Rectal smooth muscle tissue (tissue), 1 donor: ENCODE data around the gene CT45A9.
"Not testable (repeated sequence)": the region's sequence is repeated elsewhere in the genome, so short reads cannot be mapped to it uniquely, and the experiment has no call there.

Experiments used
- H3K27ac ChIP-seq: one replicate; pipeline ENCODE4 v1.7.0; 2013; ENCODE audit warnings: low read depth, low read length, inconsistent platforms
- H3K27me3 ChIP-seq: one replicate; pipeline ENCODE4 v1.7.0; 2013; ENCODE audit warnings: low read length; ENCODE audit not compliant: control insufficient read depth, insufficient read depth
- H3K36me3 ChIP-seq: one replicate; pipeline ENCODE4 v1.7.0; 2013; ENCODE audit warnings: low read length; ENCODE audit not compliant: control insufficient read depth, insufficient read depth
- H3K4me1 ChIP-seq: one replicate; pipeline ENCODE4 v1.7.0; 2013; ENCODE audit warnings: low read length; ENCODE audit not compliant: control insufficient read depth, insufficient read depth
- H3K4me3 ChIP-seq: one replicate; pipeline ENCODE4 v1.7.0; 2013; ENCODE audit warnings: low read length
- H3K9ac ChIP-seq: one replicate; pipeline ENCODE4 v1.7.0; 2013; ENCODE audit warnings: low read length

Gene CT45A9, protein sequence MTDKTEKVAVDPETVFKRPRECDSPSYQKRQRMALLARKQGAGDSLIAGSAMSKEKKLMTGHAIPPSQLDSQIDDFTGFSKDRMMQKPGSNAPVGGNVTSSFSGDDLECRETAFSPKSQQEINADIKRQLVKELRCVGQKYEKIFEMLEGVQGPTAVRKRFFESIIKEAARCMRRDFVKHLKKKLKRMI

DNA sequence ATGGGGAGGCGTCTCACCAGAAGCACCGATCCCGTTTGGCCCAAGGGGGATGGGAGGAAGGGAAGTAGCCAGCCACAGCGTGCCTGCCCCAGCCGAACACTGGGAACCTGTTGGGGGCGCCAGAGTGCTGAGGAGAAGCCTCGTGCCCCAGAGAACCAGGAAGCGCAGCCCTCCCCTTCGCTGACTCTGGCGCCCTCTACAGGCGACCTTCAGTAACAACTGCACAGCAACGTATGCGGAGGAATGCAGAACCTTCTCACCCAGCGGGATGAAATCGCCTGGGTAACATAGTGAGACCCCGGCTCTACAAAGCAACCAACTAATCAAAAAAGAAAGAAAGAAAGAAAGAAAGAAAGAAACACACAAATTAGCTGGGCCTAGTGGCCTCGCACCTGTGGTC lies at the start of gene CT45A9:
CT45A9 (minus strand) TSS at position 101 of the 400 bp plus-strand sequence. CDS start 3,751 bp downstream, outside the sequence.
- not testable (repeated sequence) for H3K27me3 ChIP-seq, H3K27ac ChIP-seq, H3K4me3 ChIP-seq, H3K9ac ChIP-seq, H3K4me1 ChIP-seq, H3K36me3 ChIP-seq

DNA sequence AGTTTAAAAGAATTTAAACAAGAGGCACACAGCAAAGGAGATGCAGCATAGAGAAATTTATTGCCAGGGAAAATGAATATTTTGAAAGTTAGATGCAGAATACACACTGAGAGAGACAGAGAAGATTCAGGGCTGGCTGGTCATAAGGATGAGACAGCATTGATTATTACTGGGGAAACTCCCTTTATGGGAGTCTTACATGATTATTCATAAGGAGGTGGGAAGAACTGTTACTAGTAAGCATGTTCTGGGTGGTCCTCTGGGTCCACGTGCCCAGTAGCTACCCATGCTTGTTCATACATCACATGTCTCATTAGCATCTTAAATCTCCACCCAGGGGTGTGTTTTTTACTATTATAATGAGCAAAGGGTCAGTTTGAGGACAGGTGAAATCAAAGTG lies 48.9 kb upstream of the CT45A9 start:
- not testable (repeated sequence) for H3K4me3 ChIP-seq, H3K9ac ChIP-seq, H3K27ac ChIP-seq, H3K4me1 ChIP-seq, H3K27me3 ChIP-seq, H3K36me3 ChIP-seq

DNA sequence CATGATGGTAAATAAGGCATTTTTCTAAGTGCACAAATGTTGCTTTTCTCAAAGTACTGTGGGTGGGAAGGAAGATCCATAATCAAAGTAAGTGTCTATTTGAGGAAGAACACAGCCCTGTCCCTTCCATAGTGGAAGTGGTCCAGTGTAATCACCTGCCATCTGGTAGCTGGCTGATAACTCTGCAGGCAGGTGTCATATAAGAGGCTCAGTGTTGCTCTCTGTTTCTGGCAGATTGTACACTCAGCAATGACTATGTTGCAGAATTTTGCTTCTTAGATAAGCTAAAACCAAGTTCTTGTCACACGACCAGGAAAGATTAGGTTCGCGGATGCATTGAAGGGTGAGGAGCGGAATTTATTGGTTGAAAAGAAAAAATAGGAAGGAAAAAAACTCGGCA lies 42.8 kb upstream of the CT45A9 start:
- Histone ChIP-seq H3K4me1 (no peaks in the 10 kb centered on the region), H3K27me3 (no peaks in the 10 kb centered on the region), H3K36me3 (no peaks in the 10 kb centered on the region), H3K9ac (no peak overlapping the region), H3K4me3 (no peak overlapping the region), H3K27ac (no peak overlapping the region)

DNA sequence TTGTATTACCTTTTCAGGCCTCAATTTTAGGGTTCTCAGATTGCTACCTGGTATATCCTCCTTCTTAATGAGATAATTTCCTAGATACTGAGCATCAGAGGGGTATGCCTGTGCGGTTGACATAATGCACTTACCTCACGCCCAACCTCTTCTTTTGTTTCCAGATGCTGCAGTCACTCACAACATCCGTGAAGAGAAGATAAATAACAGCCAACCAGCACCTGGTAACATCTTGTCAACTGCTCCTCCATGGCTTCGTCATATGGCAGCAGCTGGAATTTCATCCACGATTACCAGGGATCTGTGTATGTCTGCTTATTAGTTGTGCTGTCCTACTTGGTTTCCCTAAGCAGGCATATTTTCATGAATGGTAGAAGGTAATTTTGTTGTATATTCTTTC lies 38.6 kb upstream of the CT45A9 start:
- Histone ChIP-seq H3K36me3 (no peaks in the 10 kb centered on the region), H3K27ac (no peak overlapping the region), H3K9ac (no peak overlapping the region), H3K27me3 (no peaks in the 10 kb centered on the region), H3K4me3 (no peak overlapping the region), H3K4me1 (no peaks in the 10 kb centered on the region)

DNA sequence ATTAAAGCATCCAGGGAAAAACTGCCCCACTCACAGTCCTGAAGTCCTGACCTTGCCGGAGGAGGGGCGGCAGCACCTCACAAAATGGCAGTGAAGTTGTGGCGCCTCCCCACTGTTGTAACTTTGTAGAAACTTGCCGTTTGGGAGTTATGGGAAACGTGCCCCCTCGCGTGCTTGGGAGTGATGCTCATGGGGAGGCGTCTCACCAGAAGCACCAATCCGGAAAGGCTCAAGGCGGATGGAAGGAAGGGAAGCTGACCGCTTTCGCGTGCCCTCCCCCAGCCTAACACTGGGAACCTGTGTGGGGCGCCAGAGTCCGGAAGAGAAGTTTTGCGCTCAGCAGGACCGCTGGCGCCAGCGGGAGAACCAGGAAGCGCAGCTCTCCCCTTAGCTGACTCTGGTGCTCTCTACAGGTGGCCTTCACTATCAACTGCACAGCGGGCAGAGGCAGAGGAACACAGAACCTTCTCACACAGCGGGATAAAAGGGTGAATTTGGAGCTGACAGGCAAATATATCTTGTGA lies 21.7 kb upstream of the CT45A9 start, which contains the start of the genes CT45A10 and SAGE1:
CT45A10 (minus strand) TSS at position 151 of the 524 bp plus-strand sequence. CDS start 8,100 bp downstream, outside the sequence.
SAGE1 (plus strand) TSS at position 423 of the 524 bp plus-strand sequence. CDS start 2,527 bp downstream, outside the sequence.
- no peaks in the 10 kb centered on the region for H3K4me1 ChIP-seq

DNA sequence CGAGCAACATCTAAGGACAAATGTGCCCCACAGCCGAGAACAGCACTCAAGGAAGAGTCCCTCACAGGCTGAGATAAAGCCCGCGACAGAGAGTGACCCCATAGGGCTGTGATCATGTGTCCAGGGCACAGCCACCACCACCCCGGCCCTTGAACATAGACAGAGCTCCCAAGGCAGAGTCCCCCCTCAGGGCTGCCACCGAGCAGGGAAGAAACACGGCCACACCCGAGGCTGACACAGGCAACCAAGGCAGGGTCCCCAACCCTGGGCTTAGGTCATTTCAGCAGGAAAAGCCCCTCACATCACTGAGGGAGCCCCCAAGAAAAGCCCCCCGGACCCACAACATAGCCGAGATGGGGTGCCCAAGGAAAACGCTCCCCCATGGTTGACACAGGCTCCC lies 21.2 kb upstream of the CT45A9 start:
- no peaks in the 10 kb centered on the region for H3K27me3 ChIP-seq
- H3K36me3 ChIP-seq: no peaks in the 10 kb centered on the region
- H3K4me3 ChIP-seq: no peak overlapping the region
- H3K9ac ChIP-seq: no peak overlapping the region
- H3K27ac ChIP-seq: no peak overlapping the region
- no peaks in the 10 kb centered on the region for H3K4me1 ChIP-seq

More for the DNA sequence above, 21.7 kb upstream of the CT45A9 start, which contains the start of the genes CT45A10 and SAGE1:
- Histone ChIP-seq H3K27ac (no peak within 1 kb of the TSS), H3K27me3 (no peaks in the 10 kb centered on the region), H3K36me3 (no peaks in the 10 kb centered on the region), H3K4me3 (no peak within 1 kb of the TSS), H3K9ac (no peak within 1 kb of the TSS)

DNA sequence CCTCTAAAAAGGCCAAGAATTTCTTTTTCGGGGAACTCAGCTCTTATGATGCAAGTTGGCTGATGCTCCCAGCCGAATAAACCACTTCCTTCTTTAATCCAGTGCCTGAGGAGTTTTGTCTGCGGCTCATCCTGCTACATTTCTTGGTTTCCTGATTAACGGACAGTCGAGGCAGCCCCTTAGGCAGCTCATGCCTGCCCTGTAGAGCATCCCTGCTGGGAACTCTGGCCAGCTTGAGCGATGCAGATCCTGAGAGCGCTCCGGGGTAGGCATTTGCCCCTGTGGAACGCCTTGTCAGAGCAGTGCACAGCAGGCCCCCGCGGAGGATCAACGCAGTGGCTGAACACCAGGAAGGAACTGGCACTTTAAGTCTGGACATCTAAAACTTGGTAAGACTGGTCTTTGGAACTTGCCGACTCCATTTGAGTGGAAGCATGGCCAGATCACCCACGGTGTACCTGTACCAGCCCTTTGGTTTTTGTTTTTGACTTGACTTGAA lies 18.5 kb upstream of the CT45A9 start:
- H3K27me3 ChIP-seq: no peaks in the 10 kb centered on the region
- no peak overlapping the region for H3K9ac ChIP-seq
- no peak overlapping the region for H3K4me3 ChIP-seq
- H3K36me3 ChIP-seq: no peaks in the 10 kb centered on the region
- no peak overlapping the region for H3K27ac ChIP-seq
- H3K4me1 ChIP-seq: no peaks in the 10 kb centered on the region

DNA sequence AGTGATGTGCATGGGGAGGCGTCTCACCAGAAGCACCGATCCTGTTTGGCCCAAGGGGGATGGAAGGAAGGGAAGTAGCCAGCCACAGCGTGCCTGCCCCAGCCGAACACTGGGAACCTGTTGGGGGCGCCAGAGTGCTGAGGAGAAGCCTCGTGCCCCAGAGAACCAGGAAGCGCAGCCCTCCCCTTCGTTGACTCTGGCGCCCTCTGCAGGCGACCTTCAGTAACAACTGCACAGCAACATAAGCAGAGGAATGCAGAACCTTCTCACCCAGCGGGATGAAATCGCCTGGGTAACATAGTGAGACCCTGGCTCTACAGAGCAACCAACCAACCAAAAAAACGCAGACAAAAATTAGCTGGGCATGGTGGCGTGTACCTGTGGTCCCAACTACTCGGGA lies 17.4 kb upstream of the CT45A9 start:
- not testable (repeated sequence) for H3K36me3 ChIP-seq, H3K4me1 ChIP-seq, H3K4me3 ChIP-seq, H3K27ac ChIP-seq, H3K9ac ChIP-seq, H3K27me3 ChIP-seq

DNA sequence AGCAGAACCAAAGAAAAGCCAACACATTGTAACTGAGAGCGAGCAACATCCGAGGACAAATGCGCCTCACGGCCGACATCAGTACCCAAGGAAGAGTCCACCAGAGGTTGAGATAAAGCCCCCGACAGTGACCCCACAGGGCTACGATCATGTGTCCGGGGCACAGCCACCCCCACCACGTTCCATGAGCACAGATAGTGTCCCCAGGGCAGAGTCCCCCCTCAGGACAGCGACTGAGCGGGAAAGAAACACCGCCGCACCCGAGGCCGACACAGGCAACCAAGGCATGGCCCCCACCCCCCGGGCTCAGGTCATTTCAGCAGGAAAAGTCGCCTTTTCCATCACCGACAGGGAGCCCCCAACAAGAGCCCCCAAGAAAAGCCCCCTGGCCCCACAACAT lies 16.6 kb upstream of the CT45A9 start:
- H3K27ac ChIP-seq, H3K9ac ChIP-seq, H3K4me1 ChIP-seq, H3K4me3 ChIP-seq, H3K36me3 ChIP-seq, H3K27me3 ChIP-seq: not testable (repeated sequence)

DNA sequence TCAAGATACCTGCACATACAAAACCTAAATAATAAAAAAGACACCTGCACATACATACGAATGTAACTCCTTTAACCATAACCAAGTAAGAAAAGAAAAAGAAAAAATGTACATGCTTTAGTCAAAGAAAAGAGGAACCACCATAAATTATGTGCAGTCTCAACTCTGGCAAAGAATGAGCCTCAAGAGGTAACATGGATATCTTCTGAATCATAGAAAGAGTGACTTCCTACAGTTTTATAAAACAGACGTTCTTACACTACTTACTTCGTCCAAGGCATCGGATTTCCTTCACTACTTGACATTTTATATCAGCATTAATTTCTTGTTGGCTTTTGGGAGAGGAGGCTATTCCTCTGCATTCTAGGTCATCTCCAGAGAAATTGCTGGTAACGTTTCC lies 11.1 kb upstream of the CT45A9 start:
- not testable (repeated sequence) for H3K4me3 ChIP-seq, H3K9ac ChIP-seq, H3K36me3 ChIP-seq, H3K27ac ChIP-seq, H3K4me1 ChIP-seq, H3K27me3 ChIP-seq

DNA sequence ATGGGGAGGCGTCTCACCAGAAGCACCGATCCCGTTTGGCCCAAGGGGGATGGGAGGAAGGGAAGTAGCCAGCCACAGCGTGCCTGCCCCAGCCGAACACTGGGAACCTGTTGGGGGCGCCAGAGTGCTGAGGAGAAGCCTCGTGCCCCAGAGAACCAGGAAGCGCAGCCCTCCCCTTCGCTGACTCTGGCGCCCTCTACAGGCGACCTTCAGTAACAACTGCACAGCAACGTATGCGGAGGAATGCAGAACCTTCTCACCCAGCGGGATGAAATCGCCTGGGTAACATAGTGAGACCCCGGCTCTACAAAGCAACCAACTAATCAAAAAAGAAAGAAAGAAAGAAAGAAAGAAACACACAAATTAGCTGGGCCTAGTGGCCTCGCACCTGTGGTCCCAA lies 17.2 kb downstream of the CT45A9 start, which contains the start of gene CT45A8:
CT45A8 (minus strand) TSS at position 101 of the 400 bp plus-strand sequence. CDS start 3,755 bp downstream, outside the sequence.
- H3K36me3 ChIP-seq, H3K9ac ChIP-seq, H3K27ac ChIP-seq, H3K27me3 ChIP-seq, H3K4me1 ChIP-seq, H3K4me3 ChIP-seq: not testable (repeated sequence)

DNA sequence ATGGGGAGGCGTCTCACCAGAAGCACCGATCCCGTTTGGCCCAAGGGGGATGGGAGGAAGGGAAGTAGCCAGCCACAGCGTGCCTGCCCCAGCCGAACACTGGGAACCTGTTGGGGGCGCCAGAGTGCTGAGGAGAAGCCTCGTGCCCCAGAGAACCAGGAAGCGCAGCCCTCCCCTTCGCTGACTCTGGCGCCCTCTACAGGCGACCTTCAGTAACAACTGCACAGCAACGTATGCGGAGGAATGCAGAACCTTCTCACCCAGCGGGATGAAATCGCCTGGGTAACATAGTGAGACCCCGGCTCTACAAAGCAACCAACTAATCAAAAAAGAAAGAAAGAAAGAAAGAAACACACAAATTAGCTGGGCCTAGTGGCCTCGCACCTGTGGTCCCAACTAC lies 34.4 kb downstream of the CT45A9 start, which contains the start of gene CT45A7:
CT45A7 (minus strand) TSS at position 101 of the 400 bp plus-strand sequence. CDS start 3,747 bp downstream, outside the sequence.
- H3K9ac ChIP-seq, H3K36me3 ChIP-seq, H3K4me3 ChIP-seq, H3K27ac ChIP-seq, H3K4me1 ChIP-seq, H3K27me3 ChIP-seq: not testable (repeated sequence)

DNA sequence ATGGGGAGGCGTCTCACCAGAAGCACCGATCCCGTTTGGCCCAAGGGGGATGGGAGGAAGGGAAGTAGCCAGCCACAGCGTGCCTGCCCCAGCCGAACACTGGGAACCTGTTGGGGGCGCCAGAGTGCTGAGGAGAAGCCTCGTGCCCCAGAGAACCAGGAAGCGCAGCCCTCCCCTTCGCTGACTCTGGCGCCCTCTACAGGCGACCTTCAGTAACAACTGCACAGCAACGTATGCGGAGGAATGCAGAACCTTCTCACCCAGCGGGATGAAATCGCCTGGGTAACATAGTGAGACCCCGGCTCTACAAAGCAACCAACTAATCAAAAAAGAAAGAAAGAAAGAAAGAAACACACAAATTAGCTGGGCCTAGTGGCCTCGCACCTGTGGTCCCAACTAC lies 51.7 kb downstream of the CT45A9 start, which contains the start of gene CT45A2:
CT45A2 (minus strand) TSS at position 101 of the 400 bp plus-strand sequence. CDS start 3,747 bp downstream, outside the sequence.
- H3K27ac ChIP-seq, H3K36me3 ChIP-seq, H3K27me3 ChIP-seq, H3K4me1 ChIP-seq, H3K4me3 ChIP-seq, H3K9ac ChIP-seq: not testable (repeated sequence)
